ENCODE data around the gene SERTAD1.

Gene SERTAD1

GRCh38 chr19:40400559-40400958, 25.2 kb downstream of the SERTAD1 start:
- DNase-seq (ENCODE audit: low read depth): no peak

GRCh38 chr19:40398417-40399131, 27.2 kb downstream of the SERTAD1 start:
- peak; percentile 53 for DNase-seq (ENCODE audit: low read depth)

GRCh38 chr19:40397568-40397906, 28.3 kb downstream of the SERTAD1 start:
- no peak for DNase-seq (ENCODE audit: low read depth)

GRCh38 chr19:40396886-40397567, 28.8 kb downstream of the SERTAD1 start:
- DNase-seq (ENCODE audit: low read depth): no peak

GRCh38 chr19:40395956-40396355, 29.8 kb downstream of the SERTAD1 start:
- DNase-seq (ENCODE audit: low read depth): no peak

GRCh38 chr19:40394816-40395210, 31.0 kb downstream of the SERTAD1 start:
- no peak for DNase-seq (ENCODE audit: low read depth)

- no peak for DNase-seq (ENCODE audit: low read depth)
These were observed 31.6 kb downstream of the SERTAD1 start for GRCh38 chr19:40393894-40394815.

GRCh38 chr19:40392894-40393517, 32.8 kb downstream of the SERTAD1 start:
- no peak for DNase-seq (ENCODE audit: low read depth)

- no peak for DNase-seq (ENCODE audit: low read depth)
These were observed 33.7 kb downstream of the SERTAD1 start for GRCh38 chr19:40392123-40392522.

GRCh38 chr19:40390084-40390742, 35.6 kb downstream of the SERTAD1 start, which contains the start of gene HIPK4:
Gene HIPK4 (minus strand): TSS chr19:40390181. CDS start chr19:40389902, 279 bp downstream.
- no peak for DNase-seq (ENCODE audit: low read depth)

GRCh38 chr19:40389404-40390083, 36.2 kb downstream of the SERTAD1 start:
- DNase-seq (ENCODE audit: low read depth): no peak

GRCh38 chr19:40388481-40388880, 37.3 kb downstream of the SERTAD1 start:
- no peak for DNase-seq (ENCODE audit: low read depth)

GRCh38 chr19:40387155-40387554, 38.6 kb downstream of the SERTAD1 start:
- DNase-seq (ENCODE audit: low read depth): no peak

- no peak for DNase-seq (ENCODE audit: low read depth)
These were observed 42.0 kb downstream of the SERTAD1 start for GRCh38 chr19:40383668-40384248.

- no peak for DNase-seq (ENCODE audit: low read depth)
These were observed 44.5 kb downstream of the SERTAD1 start for GRCh38 chr19:40381321-40381720.

- no peak for DNase-seq (ENCODE audit: low read depth)
These were observed 45.4 kb downstream of the SERTAD1 start for GRCh38 chr19:40380199-40381037.

GRCh38 chr19:40379446-40380198, 46.2 kb downstream of the SERTAD1 start:
- DNase-seq (ENCODE audit: low read depth): no peak

GRCh38 chr19:40378509-40378908, 47.3 kb downstream of the SERTAD1 start:
- no peak for DNase-seq (ENCODE audit: low read depth)

GRCh38 chr19:40377876-40378385, 47.9 kb downstream of the SERTAD1 start:
- DNase-seq (ENCODE audit: low read depth): no peak
